GM20431 (cell line): Measurements from ENCODE around the gene ABCC6.
"Not testable (repeated sequence)": the region's sequence is repeated elsewhere in the genome, so short reads cannot be mapped to it uniquely, and the experiment has no call there.

ENCODE experiments used
- in situ Hi-C: fragments of 300-500 bp; cut with MseI, MboI; formaldehyde crosslinking; loops from one replicate; pipeline ENCODE4 v1.15.0; 2020; ENCODE audit warnings: low sequenced_read_pairs; ENCODE audit not compliant: unreplicated experiment

The ABCC6 gene

GRCh38 chr16:16191493-16192167 lies 31.7 kb downstream of the ABCC6 start:
- in situ Hi-C loops, result no loop called here

GRCh38 chr16:16190966-16191365 lies 32.3 kb downstream of the ABCC6 start:
- in situ Hi-C loops, result not testable (repeated sequence)

DNA sequence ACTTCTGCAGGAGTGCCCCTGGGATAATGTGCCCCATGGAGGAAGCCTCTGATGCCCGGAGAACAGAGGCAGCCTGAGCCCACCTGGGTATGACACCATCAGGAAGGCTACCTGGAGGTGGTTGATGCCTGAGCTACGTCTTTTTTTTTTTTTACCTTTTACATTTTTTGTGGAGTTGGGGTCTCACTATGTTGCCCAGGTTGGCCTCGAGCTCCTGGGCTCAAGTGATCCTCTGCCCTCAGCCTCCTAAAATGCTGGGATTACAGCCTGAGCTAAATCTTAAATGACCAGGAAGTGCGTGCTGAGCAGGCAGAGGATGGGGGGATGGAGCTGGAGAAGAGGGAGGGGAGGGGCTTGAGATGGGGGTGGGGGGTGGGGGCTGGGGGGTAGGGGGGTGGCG lies 32.7 kb downstream of the ABCC6 start:
- in situ Hi-C loops, result no loop called here

DNA sequence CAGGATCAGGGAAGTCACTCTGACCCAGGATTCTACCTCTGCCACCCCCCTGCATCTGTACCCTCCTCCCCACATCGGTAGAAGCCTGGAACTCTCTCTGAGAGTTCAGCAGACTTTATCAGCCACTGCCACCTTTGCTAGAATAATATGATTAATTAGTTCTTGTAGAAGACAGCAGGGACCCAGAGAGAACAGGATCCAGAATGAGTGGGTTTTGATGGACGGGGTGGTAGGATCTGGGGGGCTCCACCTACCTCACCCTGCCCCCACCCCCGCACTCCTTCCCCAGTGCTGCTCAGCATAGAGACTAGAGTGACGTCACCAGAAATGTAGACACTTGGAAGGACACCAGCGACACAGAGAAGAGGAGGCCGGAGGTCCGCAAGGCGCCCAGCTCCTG lies 33.5 kb downstream of the ABCC6 start:
- in situ Hi-C loops, result no loop called here

GRCh38 chr16:16188827-16189226 lies 34.5 kb downstream of the ABCC6 start:
- in situ Hi-C loops, result no loop called here

DNA sequence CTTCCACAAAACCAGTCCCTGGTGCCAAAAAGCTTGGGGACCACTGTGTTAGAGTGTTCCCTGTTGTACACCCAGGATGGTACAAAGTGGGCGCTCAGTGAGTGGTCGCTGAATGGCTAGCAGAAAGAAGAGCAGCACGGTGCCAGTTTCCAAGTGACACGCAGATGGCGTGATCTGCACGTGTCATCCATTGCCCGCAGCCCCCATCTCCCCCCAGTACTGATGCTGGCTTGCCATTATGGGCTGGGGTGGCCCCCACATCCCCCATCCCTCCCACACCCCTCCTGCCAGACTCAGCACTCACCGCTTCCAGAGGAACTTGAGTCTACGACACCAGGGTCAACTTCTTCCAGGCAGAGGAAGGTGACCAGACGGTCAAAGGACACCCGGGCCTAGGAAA lies 36.5 kb downstream of the ABCC6 start:
- in situ Hi-C loops, result no loop called here

GRCh38 chr16:16185095-16185494 lies 38.2 kb downstream of the ABCC6 start:
- in situ Hi-C loops, result no loop called here

- in situ Hi-C loops, result no loop called here
Measured at GRCh38 chr16:16184594-16184993, 38.7 kb downstream of the ABCC6 start.

- in situ Hi-C loops, result no loop called here
Measured at GRCh38 chr16:16183562-16183961, 39.7 kb downstream of the ABCC6 start.

- in situ Hi-C loops, result no loop called here
Measured at GRCh38 chr16:16182918-16183317, 40.4 kb downstream of the ABCC6 start.

DNA sequence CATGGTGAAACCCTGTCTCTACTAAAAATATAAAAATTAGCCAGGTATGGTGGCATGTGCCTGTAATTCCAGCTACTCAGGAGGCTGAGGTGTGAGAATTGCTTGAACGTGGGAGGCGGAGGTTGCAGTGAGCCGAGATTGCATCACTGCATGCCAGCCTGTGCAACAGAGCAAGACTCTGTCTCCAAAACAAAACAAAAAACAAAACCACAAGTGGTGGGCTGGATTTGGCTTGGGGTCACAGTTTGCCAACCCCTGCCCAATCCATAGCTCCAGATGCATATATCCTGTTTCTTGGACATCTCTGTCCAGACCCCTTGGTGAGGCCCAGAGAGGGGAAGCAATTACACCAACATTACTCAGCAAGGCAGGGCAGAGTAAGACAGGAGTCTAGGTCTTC lies 41.5 kb downstream of the ABCC6 start:
- in situ Hi-C loops, result not testable (repeated sequence)

- in situ Hi-C loops, result no loop called here
Measured at GRCh38 chr16:16178455-16179162, 44.7 kb downstream of the ABCC6 start.

- in situ Hi-C loops, result no loop called here
Measured at GRCh38 chr16:16176328-16176727, 47.0 kb downstream of the ABCC6 start.

DNA sequence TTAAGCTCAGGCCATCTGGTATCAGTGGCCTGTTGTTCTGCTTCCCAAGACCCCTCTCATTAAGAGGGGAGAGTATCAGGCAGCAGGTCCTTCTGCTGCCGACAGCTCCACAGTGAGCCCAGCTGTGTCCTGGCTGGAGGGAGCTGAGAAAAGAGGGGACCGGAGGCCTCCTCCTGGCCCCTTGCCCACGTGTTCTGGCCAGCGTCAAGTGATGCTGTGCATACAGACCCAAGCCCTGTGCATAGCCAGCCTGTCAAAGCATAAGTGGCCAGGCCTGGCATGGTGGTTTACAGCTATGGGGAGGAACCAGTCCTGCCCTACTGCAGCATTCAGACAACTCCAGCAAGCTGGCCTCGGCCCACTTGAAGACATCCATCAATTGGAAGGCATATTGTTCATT lies 48.0 kb downstream of the ABCC6 start:
- in situ Hi-C loops, result no loop called here

DNA sequence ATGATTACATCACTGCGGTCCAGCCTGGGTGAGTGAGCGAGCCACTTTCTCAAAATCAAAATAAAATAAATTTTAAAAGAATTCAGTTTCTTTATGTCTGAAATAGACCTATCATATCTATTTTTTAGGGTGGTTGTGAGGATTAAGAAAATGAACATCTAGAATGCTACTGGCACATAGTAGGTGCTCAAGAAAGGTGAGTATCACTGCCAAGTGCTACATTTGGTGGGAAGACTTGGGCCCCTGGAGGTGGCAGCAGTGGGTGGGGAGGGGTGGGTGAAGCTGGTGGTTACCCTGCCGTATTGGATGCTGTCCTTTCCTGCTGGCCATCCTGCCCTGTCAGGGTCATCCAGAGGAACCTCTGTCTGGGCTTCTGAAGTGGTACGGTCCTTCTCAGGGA lies 50.3 kb downstream of the ABCC6 start:
- in situ Hi-C loops, result no loop called here

GRCh38 chr16:16171332-16171919 lies 51.9 kb downstream of the ABCC6 start:
- in situ Hi-C loops, result no loop called here

DNA sequence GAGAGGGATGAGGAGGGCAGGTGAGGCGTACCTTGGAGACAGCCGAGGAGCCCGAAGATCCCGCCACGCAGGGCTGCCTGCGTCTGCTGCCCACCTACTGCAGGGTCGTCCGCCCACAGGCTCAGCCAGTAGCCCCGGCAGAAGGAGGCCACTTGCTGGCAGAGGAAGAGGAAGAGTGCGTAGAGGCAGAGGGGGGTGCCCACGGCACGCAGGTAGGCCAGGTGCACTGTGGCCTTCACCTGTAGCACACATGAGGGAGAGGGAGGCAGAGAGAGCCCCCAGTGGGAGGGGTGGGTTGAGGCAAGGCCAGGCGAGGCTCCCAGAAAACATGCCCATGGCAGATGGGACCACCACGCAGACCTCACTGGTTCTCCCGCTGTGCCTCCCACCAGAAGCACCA lies 53.7 kb downstream of the ABCC6 start:
- in situ Hi-C loops, result no loop called here

GRCh38 chr16:16168431-16168830 lies 54.9 kb downstream of the ABCC6 start:
- in situ Hi-C loops, result no loop called here

GRCh38 chr16:16167927-16168326 lies 55.4 kb downstream of the ABCC6 start:
- in situ Hi-C loops, result no loop called here

GRCh38 chr16:16166949-16167348 lies 56.3 kb downstream of the ABCC6 start:
- in situ Hi-C loops, result no loop called here

DNA sequence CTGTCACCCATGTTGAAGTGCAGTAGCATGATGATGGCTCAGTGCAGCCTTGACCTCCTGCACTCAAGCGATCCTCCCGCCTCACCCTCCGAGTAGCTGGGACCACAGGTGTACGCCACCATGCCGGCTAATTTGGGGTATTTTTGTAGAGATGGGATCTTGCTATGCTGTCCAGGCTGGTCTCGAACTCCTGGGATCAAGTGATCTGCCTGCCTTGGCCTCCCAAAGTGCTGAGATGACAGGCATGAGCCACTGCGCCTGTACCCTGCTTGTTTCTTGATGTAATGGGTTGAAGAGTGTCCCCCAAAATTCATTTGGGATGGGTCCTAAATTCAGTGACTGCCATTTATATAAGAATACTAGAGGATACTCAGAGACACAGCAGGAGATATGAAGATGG lies 57.2 kb downstream of the ABCC6 start:
- in situ Hi-C loops, result no loop called here

- in situ Hi-C loops, result no loop called here
Measured at GRCh38 chr16:16164243-16164642, 59.1 kb downstream of the ABCC6 start.
